DMS 273 (cell line): ENCODE results near the gene GLT8D1.
"Not testable (repeated sequence)": the region's sequence is repeated elsewhere in the genome, so short reads cannot be mapped to it uniquely, and the experiment has no call there.

Source experiments
- DNase-seq: peaks from one replicate; lab custom pipeline; 2025; ENCODE audit not compliant: unreplicated experiment; lab: John Stamatoyannopoulos, UW

GLT8D1 gene

GRCh38 chr3:52705688-52706686 lies at the start of gene GLT8D1, which contains the start of gene SPCS1:
TSS of gene GLT8D1 (minus strand) at chr3:52705791. CDS start at chr3:52700460, 5,331 bp downstream.
TSS of gene SPCS1 (plus strand) at chr3:52706106. CDS start at chr3:52706247, 141 bp downstream.
- peak; percentile 91 for DNase-seq

- no peak for DNase-seq
Measured at GRCh38 chr3:52754373-52754772, 48.8 kb upstream of the GLT8D1 start.

GRCh38 chr3:52752045-52752660 lies 46.6 kb upstream of the GLT8D1 start:
- no peak for DNase-seq

GRCh38 chr3:52743721-52744120 lies 38.1 kb upstream of the GLT8D1 start:
- DNase-seq, result no peak

- no peak for DNase-seq
Measured at GRCh38 chr3:52743152-52743551, 37.6 kb upstream of the GLT8D1 start.

- peak; percentile 35 for DNase-seq
Measured at GRCh38 chr3:52742418-52743041, 36.9 kb upstream of the GLT8D1 start.

GRCh38 chr3:52739730-52740129 lies 34.1 kb upstream of the GLT8D1 start:
- no peak for DNase-seq

GRCh38 chr3:52733256-52733891 lies 27.8 kb upstream of the GLT8D1 start:
- DNase-seq, result no peak

GRCh38 chr3:52731590-52731989 lies 26.0 kb upstream of the GLT8D1 start:
- DNase-seq, result no peak

GRCh38 chr3:52730681-52731080 lies 25.1 kb upstream of the GLT8D1 start:
- DNase-seq, result no peak

GRCh38 chr3:52728753-52729152 lies 23.2 kb upstream of the GLT8D1 start:
- not testable (repeated sequence) for DNase-seq

GRCh38 chr3:52724511-52724910 lies 18.9 kb upstream of the GLT8D1 start:
- no peak for DNase-seq

GRCh38 chr3:52723935-52724334 lies 18.3 kb upstream of the GLT8D1 start:
- no peak for DNase-seq

GRCh38 chr3:52722491-52722890 lies 16.9 kb upstream of the GLT8D1 start:
- DNase-seq, result no peak

GRCh38 chr3:52721730-52722008 lies 16.1 kb upstream of the GLT8D1 start:
- no peak for DNase-seq

GRCh38 chr3:52721002-52721729 lies 15.6 kb upstream of the GLT8D1 start:
- DNase-seq, result no peak

GRCh38 chr3:52719618-52720017 lies 14.0 kb upstream of the GLT8D1 start:
- no peak for DNase-seq

- DNase-seq, result no peak
Measured at GRCh38 chr3:52715714-52716305, 10.2 kb upstream of the GLT8D1 start.

- no peak for DNase-seq
Measured at GRCh38 chr3:52714335-52715302, 9.0 kb upstream of the GLT8D1 start.
